HepG2 (cell line): Measurements from ENCODE around the gene PPP1R9A.

Experiments
- GABPB1 ChIP-seq: IDR thresholded peaks from 2 replicates; pipeline ENCODE4 v1.6.1; 2016; ENCODE audit warnings: mild to moderate bottlenecking, missing genetic modification reagents, moderate library complexity, missing compliant biosample characterization
- HDAC2 ChIP-seq: sonication (generic); formaldehyde crosslinking; IDR thresholded peaks from 2 replicates; pipeline ENCODE4 v1.4.0; 2020; ENCODE audit warnings: missing genetic modification reagents
- MAFF ChIP-seq: IDR thresholded peaks from 2 replicates; pipeline ENCODE4 v1.6.1; 2011; ENCODE audit warnings: low read depth, low read length, improper control_type of control experiment
- RARG ChIP-seq: sonication (generic); formaldehyde crosslinking; IDR thresholded peaks from 2 replicates; pipeline ENCODE4 v1.4.0; 2020; ENCODE audit warnings: low read depth, mild to moderate bottlenecking, missing genetic modification reagents
- ZNF354B ChIP-seq: sonication (generic); formaldehyde crosslinking; IDR thresholded peaks from 2 replicates; pipeline ENCODE4 v1.8.0; 2022; ENCODE audit warnings: mild to moderate bottlenecking, missing genetic modification reagents
- ZZZ3 ChIP-seq: sonication (generic); formaldehyde crosslinking; IDR thresholded peaks from 2 replicates; pipeline ENCODE4 v1.4.0; 2020; ENCODE audit warnings: missing genetic modification reagents, mild to moderate bottlenecking, borderline replicate concordance
- TF ChIP-seq, protein P1 (sequence below): sonication (generic); formaldehyde crosslinking; IDR thresholded peaks from 2 replicates; pipeline ENCODE4 v1.5.0; 2020; ENCODE audit warnings: mild to moderate bottlenecking, missing genetic modification reagents, moderate library complexity
- TF ChIP-seq, protein P2 (sequence below): sonication (generic); formaldehyde crosslinking; IDR thresholded peaks from 2 replicates; pipeline ENCODE4; 2020; ENCODE audit warnings: missing genetic modification reagents, mild to moderate bottlenecking, borderline replicate concordance
- TF ChIP-seq, protein P3 (sequence below): sonication (generic); formaldehyde crosslinking; conservative IDR thresholded peaks from 2 replicates; pipeline ENCODE4 v1.8.0; 2022; ENCODE audit warnings: mild to moderate bottlenecking, moderate library complexity, missing genetic modification reagents
- TF ChIP-seq, protein P4 (sequence below): sonication (generic); formaldehyde crosslinking; IDR thresholded peaks from 2 replicates; pipeline ENCODE4 v1.9.0; 2021; ENCODE audit warnings: missing genetic modification reagents, mild to moderate bottlenecking, borderline replicate concordance

- no peak for TF ChIP-seq ZNF354B (CRISPR knock-in tag)
- no peak for TF ChIP-seq RARG (CRISPR knock-in tag)
- no peak for TF ChIP-seq MAFF
- no peak for TF ChIP-seq ZZZ3 (CRISPR knock-in tag)
- TF ChIP-seq, protein P1, sequence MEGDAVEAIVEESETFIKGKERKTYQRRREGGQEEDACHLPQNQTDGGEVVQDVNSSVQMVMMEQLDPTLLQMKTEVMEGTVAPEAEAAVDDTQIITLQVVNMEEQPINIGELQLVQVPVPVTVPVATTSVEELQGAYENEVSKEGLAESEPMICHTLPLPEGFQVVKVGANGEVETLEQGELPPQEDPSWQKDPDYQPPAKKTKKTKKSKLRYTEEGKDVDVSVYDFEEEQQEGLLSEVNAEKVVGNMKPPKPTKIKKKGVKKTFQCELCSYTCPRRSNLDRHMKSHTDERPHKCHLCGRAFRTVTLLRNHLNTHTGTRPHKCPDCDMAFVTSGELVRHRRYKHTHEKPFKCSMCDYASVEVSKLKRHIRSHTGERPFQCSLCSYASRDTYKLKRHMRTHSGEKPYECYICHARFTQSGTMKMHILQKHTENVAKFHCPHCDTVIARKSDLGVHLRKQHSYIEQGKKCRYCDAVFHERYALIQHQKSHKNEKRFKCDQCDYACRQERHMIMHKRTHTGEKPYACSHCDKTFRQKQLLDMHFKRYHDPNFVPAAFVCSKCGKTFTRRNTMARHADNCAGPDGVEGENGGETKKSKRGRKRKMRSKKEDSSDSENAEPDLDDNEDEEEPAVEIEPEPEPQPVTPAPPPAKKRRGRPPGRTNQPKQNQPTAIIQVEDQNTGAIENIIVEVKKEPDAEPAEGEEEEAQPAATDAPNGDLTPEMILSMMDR (CRISPR knock-in tag) = no peak
- TF ChIP-seq, protein P2, sequence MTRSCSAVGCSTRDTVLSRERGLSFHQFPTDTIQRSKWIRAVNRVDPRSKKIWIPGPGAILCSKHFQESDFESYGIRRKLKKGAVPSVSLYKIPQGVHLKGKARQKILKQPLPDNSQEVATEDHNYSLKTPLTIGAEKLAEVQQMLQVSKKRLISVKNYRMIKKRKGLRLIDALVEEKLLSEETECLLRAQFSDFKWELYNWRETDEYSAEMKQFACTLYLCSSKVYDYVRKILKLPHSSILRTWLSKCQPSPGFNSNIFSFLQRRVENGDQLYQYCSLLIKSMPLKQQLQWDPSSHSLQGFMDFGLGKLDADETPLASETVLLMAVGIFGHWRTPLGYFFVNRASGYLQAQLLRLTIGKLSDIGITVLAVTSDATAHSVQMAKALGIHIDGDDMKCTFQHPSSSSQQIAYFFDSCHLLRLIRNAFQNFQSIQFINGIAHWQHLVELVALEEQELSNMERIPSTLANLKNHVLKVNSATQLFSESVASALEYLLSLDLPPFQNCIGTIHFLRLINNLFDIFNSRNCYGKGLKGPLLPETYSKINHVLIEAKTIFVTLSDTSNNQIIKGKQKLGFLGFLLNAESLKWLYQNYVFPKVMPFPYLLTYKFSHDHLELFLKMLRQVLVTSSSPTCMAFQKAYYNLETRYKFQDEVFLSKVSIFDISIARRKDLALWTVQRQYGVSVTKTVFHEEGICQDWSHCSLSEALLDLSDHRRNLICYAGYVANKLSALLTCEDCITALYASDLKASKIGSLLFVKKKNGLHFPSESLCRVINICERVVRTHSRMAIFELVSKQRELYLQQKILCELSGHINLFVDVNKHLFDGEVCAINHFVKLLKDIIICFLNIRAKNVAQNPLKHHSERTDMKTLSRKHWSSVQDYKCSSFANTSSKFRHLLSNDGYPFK (CRISPR knock-in tag) = no peak
- TF ChIP-seq, protein P3, sequence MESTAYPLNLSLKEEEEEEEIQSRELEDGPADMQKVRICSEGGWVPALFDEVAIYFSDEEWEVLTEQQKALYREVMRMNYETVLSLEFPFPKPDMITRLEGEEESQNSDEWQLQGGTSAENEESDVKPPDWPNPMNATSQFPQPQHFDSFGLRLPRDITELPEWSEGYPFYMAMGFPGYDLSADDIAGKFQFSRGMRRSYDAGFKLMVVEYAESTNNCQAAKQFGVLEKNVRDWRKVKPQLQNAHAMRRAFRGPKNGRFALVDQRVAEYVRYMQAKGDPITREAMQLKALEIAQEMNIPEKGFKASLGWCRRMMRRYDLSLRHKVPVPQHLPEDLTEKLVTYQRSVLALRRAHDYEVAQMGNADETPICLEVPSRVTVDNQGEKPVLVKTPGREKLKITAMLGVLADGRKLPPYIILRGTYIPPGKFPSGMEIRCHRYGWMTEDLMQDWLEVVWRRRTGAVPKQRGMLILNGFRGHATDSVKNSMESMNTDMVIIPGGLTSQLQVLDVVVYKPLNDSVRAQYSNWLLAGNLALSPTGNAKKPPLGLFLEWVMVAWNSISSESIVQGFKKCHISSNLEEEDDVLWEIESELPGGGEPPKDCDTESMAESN (CRISPR knock-in tag) = no peak
- TF ChIP-seq GABPB1 (CRISPR knock-in tag) = no peak
- no peak for TF ChIP-seq HDAC2 (CRISPR knock-in tag)
- TF ChIP-seq, protein P4, sequence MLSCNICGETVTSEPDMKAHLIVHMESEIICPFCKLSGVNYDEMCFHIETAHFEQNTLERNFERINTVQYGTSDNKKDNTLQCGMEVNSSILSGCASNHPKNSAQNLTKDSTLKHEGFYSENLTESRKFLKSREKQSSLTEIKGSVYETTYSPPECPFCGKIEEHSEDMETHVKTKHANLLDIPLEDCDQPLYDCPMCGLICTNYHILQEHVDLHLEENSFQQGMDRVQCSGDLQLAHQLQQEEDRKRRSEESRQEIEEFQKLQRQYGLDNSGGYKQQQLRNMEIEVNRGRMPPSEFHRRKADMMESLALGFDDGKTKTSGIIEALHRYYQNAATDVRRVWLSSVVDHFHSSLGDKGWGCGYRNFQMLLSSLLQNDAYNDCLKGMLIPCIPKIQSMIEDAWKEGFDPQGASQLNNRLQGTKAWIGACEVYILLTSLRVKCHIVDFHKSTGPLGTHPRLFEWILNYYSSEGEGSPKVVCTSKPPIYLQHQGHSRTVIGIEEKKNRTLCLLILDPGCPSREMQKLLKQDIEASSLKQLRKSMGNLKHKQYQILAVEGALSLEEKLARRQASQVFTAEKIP (CRISPR knock-in tag) = no peak
These were observed 26.0 kb downstream of the PPP1R9A start for GRCh38 chr7:94933256-94933990.
